H1 (cell line): ENCODE results near the gene WBP1L. TPM values are rescaled to one million over a fixed set of nuclear protein-coding genes. Genes with fewer than 3 reads are reported as not detected.
A peak's percentile ranks its signal among the peaks of the same experiment; 100 is the strongest.

ENCODE experiments used
- CTCF ChIA-PET: fragments of 300-600 bp; sonication (Branson Sonifier 250); formaldehyde crosslinking; loops from one replicate; lab custom pipeline; 2021; ENCODE audit not compliant: partially characterized antibody; lab: Charles Lee
- POLR2A ChIA-PET: fragments of 300-600 bp; sonication (Branson Sonifier 250); formaldehyde crosslinking; loops from one replicate; lab custom pipeline; 2021; ENCODE audit warnings: inconsistent platforms; ENCODE audit not compliant: partially characterized antibody; lab: Charles Lee
- DNase-seq, 2 experiments: peaks; one replicate each; pipeline versions ENCODE4 v3.0.0 to v3.0.0-alpha.2; 2010 to 2022; ENCODE audit warnings: low spot score in 2 of 2, low read depth in 1 of 2, mixed read lengths in 1 of 2
- FAIRE-seq: peaks from 2 replicates; lab custom pipeline; 2011; peaks lifted over from hg19 to GRCh38; lab: Jason Lieb, UNC
- H2AFZ ChIP-seq: 2 replicates; pipeline ENCODE4 v1.8.1; 2012; ENCODE audit warnings: low read length, inconsistent platforms
- H2AK5ac ChIP-seq: 2 replicates; pipeline ENCODE4 v1.6.1; 2013; ENCODE audit warnings: low read depth, low read length
- H2BK120ac ChIP-seq: replicated peaks from 2 replicates; pipeline ENCODE3; 2013; ENCODE audit warnings: low read depth, low read length, inconsistent platforms
- H2BK12ac ChIP-seq: 2 replicates; pipeline ENCODE4 v1.6.1; 2013; ENCODE audit warnings: low read depth, low read length
- H2BK15ac ChIP-seq: 2 replicates; pipeline ENCODE4 v1.6.1; 2013; ENCODE audit warnings: low read length
- H2BK20ac ChIP-seq: 2 replicates; pipeline ENCODE4 v1.6.1; 2013; ENCODE audit warnings: low read length
- H2BK5ac ChIP-seq: 2 replicates; pipeline ENCODE4 v1.6.1; 2013; ENCODE audit warnings: low read depth, low read length
- H3K14ac ChIP-seq: 2 replicates; pipeline ENCODE4 v1.6.1; 2013; ENCODE audit warnings: inconsistent platforms; ENCODE audit not compliant: insufficient read length
- H3K18ac ChIP-seq: 2 replicates; pipeline ENCODE4 v1.6.1; 2013; ENCODE audit warnings: low read length; ENCODE audit errors: extremely low read depth
- H3K23ac ChIP-seq: 2 replicates; pipeline ENCODE4 v1.6.1; 2013; ENCODE audit warnings: inconsistent platforms; ENCODE audit not compliant: insufficient read length
- H3K23me2 ChIP-seq: 2 replicates; pipeline ENCODE4 v1.6.1; 2013; ENCODE audit warnings: low read depth, low read length
- H3K27ac ChIP-seq: 2 replicates; pipeline ENCODE4 v1.6.1; 2011; ENCODE audit warnings: low read depth, low read length, inconsistent platforms
- H3K27me3 ChIP-seq, 4 experiments: replicated peaks in 1 of 4; 1 replicate in 1 of 4; 2 replicates in 3 of 4; pipeline versions ENCODE4 v1.6.1 to v1.8.1; 2011 to 2013; ENCODE audit warnings: low read length in 3 of 4, mild to moderate bottlenecking in 3 of 4, inconsistent platforms in 2 of 4, mixed read lengths in 2 of 4, moderate library complexity in 1 of 4; ENCODE audit not compliant: control insufficient read depth in 3 of 4, insufficient read depth in 3 of 4; ENCODE audit errors: extremely low read depth in 1 of 4
- H3K36me3 ChIP-seq, 4 experiments: 2 replicates each; pipeline versions ENCODE4 v1.6.1 to v1.8.1; 2011 to 2013; ENCODE audit warnings: mild to moderate bottlenecking in 4 of 4, low read length in 3 of 4, moderate library complexity in 2 of 4, control low read depth in 1 of 4, inconsistent platforms in 1 of 4; ENCODE audit not compliant: insufficient read depth in 4 of 4, control insufficient read depth in 2 of 4
- H3K4ac ChIP-seq: replicated peaks from 2 replicates; pipeline ENCODE3; 2013; ENCODE audit warnings: low read length, low read depth, mixed read lengths, inconsistent platforms; ENCODE audit not compliant: insufficient read length
- H3K4me1 ChIP-seq, 4 experiments: replicated peaks in 1 of 4; 1 replicate in 1 of 4; 2 replicates in 3 of 4; pipeline versions ENCODE4 v1.6.1 to v1.8.1; 2011 to 2013; ENCODE audit warnings: low read length in 3 of 4, inconsistent platforms in 2 of 4, mixed read lengths in 1 of 4; ENCODE audit not compliant: insufficient read depth in 4 of 4, control insufficient read depth in 3 of 4
- H3K4me2 ChIP-seq, 2 experiments: 2 replicates each; pipeline versions ENCODE4 v1.6.1 to v1.8.1; 2011 to 2013; ENCODE audit warnings: low read depth in 2 of 2, low read length in 2 of 2, control low read depth in 1 of 2, inconsistent platforms in 1 of 2, mild to moderate bottlenecking in 1 of 2; ENCODE audit not compliant: insufficient read depth in 1 of 2
- H3K4me3 ChIP-seq, 4 experiments: fragments of 200-600, 300-600 bp in 1 of 4; sonication (generic), shearing (Covaris generic), sonication (Bioruptor Twin) in 1 of 4; 2 replicates each; pipeline versions ENCODE4 v1.5.1 to v1.8.1; 2011 to 2016; ENCODE audit warnings: low read length in 4 of 4, low read depth in 3 of 4, control low read depth in 2 of 4, inconsistent platforms in 2 of 4, mild to moderate bottlenecking in 2 of 4, mixed read lengths in 1 of 4, moderate library complexity in 1 of 4; ENCODE audit not compliant: insufficient read depth in 2 of 4; ENCODE audit errors: extremely low read depth in 1 of 4
- H3K56ac ChIP-seq: replicated peaks from 2 replicates; pipeline ENCODE3; 2013; ENCODE audit warnings: low read depth, mild to moderate bottlenecking, mixed read lengths, low read length, inconsistent platforms; ENCODE audit not compliant: insufficient read length
- H3K79me1 ChIP-seq: 2 replicates; pipeline ENCODE4 v1.6.1; 2013; ENCODE audit warnings: low read depth, low read length, control low read depth
- H3K79me2 ChIP-seq, 2 experiments: 2 replicates each; pipeline versions ENCODE4 v1.6.1 to v1.8.1; 2012 to 2013; ENCODE audit warnings: low read length in 2 of 2, mild to moderate bottlenecking in 2 of 2, inconsistent platforms in 1 of 2; ENCODE audit not compliant: insufficient read depth in 2 of 2, control insufficient read depth in 1 of 2
- H3K9ac ChIP-seq, 4 experiments: replicated peaks in 1 of 4; 1 replicate in 1 of 4; 2 replicates in 3 of 4; pipeline versions ENCODE4 v1.6.1 to v1.8.1; 2011 to 2013; ENCODE audit warnings: low read depth in 3 of 4, low read length in 3 of 4, control low read depth in 2 of 4, mild to moderate bottlenecking in 2 of 4, moderate library complexity in 2 of 4, inconsistent platforms in 1 of 4; ENCODE audit errors: extremely low read depth in 1 of 4
- H3K9me3 ChIP-seq, 2 experiments: 2 replicates each; pipeline versions ENCODE4 v1.6.1 to v1.8.1; 2012 to 2013; ENCODE audit warnings: mild to moderate bottlenecking in 2 of 2, moderate library complexity in 2 of 2, control low read depth in 1 of 2, inconsistent platforms in 1 of 2, low read depth in 1 of 2, low read length in 1 of 2, mixed read lengths in 1 of 2; ENCODE audit not compliant: insufficient read depth in 2 of 2
- H4K20me1 ChIP-seq, 2 experiments: replicated peaks in 1 of 2; 2 replicates each; pipeline versions ENCODE3 to v1.8.1; 2011 to 2013; ENCODE audit warnings: inconsistent platforms in 2 of 2, low read length in 2 of 2, mild to moderate bottlenecking in 1 of 2; ENCODE audit not compliant: insufficient read depth in 2 of 2, control insufficient read depth in 1 of 2
- H4K5ac ChIP-seq: 2 replicates; pipeline ENCODE4 v1.6.1; 2013; ENCODE audit warnings: low read length, low read depth, mixed read lengths, inconsistent platforms; ENCODE audit not compliant: insufficient read length
- H4K8ac ChIP-seq: 2 replicates; pipeline ENCODE4 v1.8.0; 2013; ENCODE audit warnings: mild to moderate bottlenecking, moderate library complexity, low read length, inconsistent platforms; ENCODE audit not compliant: insufficient read depth; ENCODE audit errors: extremely low read depth
- H4K91ac ChIP-seq: replicated peaks from 2 replicates; pipeline ENCODE3; 2013; ENCODE audit warnings: low read length, mixed read lengths, inconsistent platforms; ENCODE audit not compliant: insufficient read length
- BACH1 ChIP-seq: IDR thresholded peaks from 2 replicates; pipeline ENCODE4 v1.6.1; 2012; ENCODE audit warnings: low read length, improper control_type of control experiment
- SP4 ChIP-seq: IDR thresholded peaks from 2 replicates; pipeline ENCODE4 v1.6.1; 2012; ENCODE audit warnings: low read length, inconsistent platforms
- ZNF274 ChIP-seq: IDR thresholded peaks from 2 replicates; pipeline ENCODE4 v1.7.0; 2012; ENCODE audit warnings: low read length, borderline replicate concordance; ENCODE audit errors: extremely low read depth
- WGBS, 2 experiments: shearing (Covaris generic) in 1 of 2; methylation state at CpG; one replicate each; pipeline versions ENCODE4 v1.1.6 to v1.1.7; 2013 to 2015; ENCODE audit warnings: low lambda C conversion rate in 2 of 2, mixed read lengths in 2 of 2, inconsistent platforms in 1 of 2, low coverage in 1 of 2, missing lambda C conversion rate in 1 of 2; ENCODE audit not compliant: insufficient replicate concordance in 2 of 2, insufficient coverage in 1 of 2, insufficient read length in 1 of 2; ENCODE audit errors: extremely low coverage in 1 of 2, missing lambda C conversion rate in 1 of 2; 5-methylcytosine and 5-hydroxymethylcytosine counted together
- polyA plus RNA-seq, 7 experiments: library from polyadenylated mRNA; depleted of rRNA in 3 of 7; stranded (reverse) in 5 of 7; unstranded in 2 of 7; fragments of >200 nt in 5 of 7; fragments of 200-250 nt in 2 of 7; gene quantifications; 1 replicate in 5 of 7; 2 replicates in 1 of 7; 4 replicates in 1 of 7; pipeline versions ENCODE4 v1.2.1 to v1.2.3, GENCODE V29; 2011 to 2013; ENCODE audit warnings: missing spikeins in 2 of 7, mixed read lengths in 2 of 7
- total RNA-seq: library from RNA; stranded (reverse); fragmentation: NEBNext Ultra II Directional; extraction: Animal tissue kit (Norgen Biotek cat#: 25700); gene quantifications from 2 replicates; pipeline ENCODE4 v1.2.1, GENCODE V29; 2021
- TF ChIP-seq, protein P1 (sequence below): IDR thresholded peaks from 2 replicates; pipeline ENCODE4 v1.6.1; 2011; ENCODE audit warnings: low read length, improper control_type of control experiment

The WBP1L gene
- total and polyA plus RNA-seq, 2 of the 8 experiments (the other 6 are each of a cell fraction or from before 2014, with no cell fraction given): 26.6 to 29.9 TPM

DNA sequence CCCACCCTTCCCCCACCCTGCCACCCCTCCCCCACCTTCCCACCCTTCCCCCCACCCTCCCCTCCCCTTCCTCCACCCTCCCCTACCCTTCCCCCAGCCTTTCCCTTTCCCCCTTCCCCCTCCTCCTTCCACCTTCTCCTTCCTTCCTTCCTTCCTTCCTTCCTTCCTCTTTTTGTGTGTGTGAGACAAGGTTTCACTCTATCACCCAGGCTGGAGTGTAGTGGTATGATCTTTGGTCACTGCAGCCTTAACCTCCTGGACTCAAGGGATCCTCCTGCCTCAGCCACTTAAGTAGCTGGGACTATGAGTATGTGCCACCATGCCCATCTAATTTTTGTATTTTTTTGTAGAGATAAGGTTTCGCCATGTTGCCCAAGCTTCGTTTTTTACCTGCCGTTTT lies 58.2 kb downstream of the WBP1L start:
- Histone ChIP-seq H3K23ac (no peak overlapping the region), H3K27me3 (no peaks in the 10 kb centered on the region), H3K4me1 (peaks cover 19 to 33% (median 29%) of the 10 kb centered on the region in 4 experiments), H2BK5ac (peak overlapping the region; percentile 92), H3K9ac (peak overlapping the region in 1 of 4 experiments; percentile 8; a peak in 1 of 7 replicates), H3K23me2 (no peaks in the 10 kb centered on the region; the same call in none of the 2 replicates), H3K79me2 (no peaks in the 10 kb centered on the region), H2BK120ac (no peak overlapping the region), H3K14ac (no peak overlapping the region), H3K27ac (no peak overlapping the region), H3K4ac (peak overlapping the region; percentile 37), H4K91ac (peak overlapping the region; percentile 94), H3K18ac (peak overlapping the region; percentile 88), H3K56ac (no peak overlapping the region), H4K20me1 (no peaks in the 10 kb centered on the region), H2BK20ac (peak overlapping the region; percentile 83; the same call in 1 of the 2 replicates), H4K8ac (no peak overlapping the region), H3K9me3 (peaks cover 0 to 3% of the 10 kb centered on the region in 2 experiments; a peak in 2 of 4 replicates), H3K4me3 (peak overlapping the region in 1 of 4 experiments; percentile 8; a peak in 1 of 8 replicates), H2AFZ (no peak overlapping the region), H3K36me3 (peaks cover 0 to 3% (median 0%) of the 10 kb centered on the region in 4 experiments; a peak in 1 of 8 replicates), H2BK15ac (0 out of 2 replicates have a peak overlapping the region, but pooled peaks have one; percentile 82), H3K4me2 (peak overlapping the region in 1 of 2 experiments; percentile 28; a peak in 1 of 4 replicates), H3K79me1 (no peaks in the 10 kb centered on the region; the same call in 1 of the 2 replicates), H4K5ac (no peak overlapping the region), H2BK12ac (peak overlapping the region; percentile 94; the same call in 1 of the 2 replicates), H2AK5ac (peak overlapping the region; percentile 98)
- WGBS, 2 experiments: 65% methylated on average over 3 of the region's 3 CpGs; no CpG with 5 or more reads in 1 of the 2 experiments
- ChIA-PET POLR2A (interaction anchor here (0.7 to 4.4 kb wide), 9 partner anchors 12 to 157 kb away, joined by 3 to 40 read pairs (median 4); partner anchors contain the start of genes ARL3, BORCS7, SFXN2 and WBP1L), CTCF (interaction anchor here (0.8 to 2.5 kb wide), 8 partner anchors 9 to 101 kb away, joined by 3 to 11 read pairs (median 4); no protein-coding TSS in a partner anchor)
- TF ChIP-seq, protein P1, sequence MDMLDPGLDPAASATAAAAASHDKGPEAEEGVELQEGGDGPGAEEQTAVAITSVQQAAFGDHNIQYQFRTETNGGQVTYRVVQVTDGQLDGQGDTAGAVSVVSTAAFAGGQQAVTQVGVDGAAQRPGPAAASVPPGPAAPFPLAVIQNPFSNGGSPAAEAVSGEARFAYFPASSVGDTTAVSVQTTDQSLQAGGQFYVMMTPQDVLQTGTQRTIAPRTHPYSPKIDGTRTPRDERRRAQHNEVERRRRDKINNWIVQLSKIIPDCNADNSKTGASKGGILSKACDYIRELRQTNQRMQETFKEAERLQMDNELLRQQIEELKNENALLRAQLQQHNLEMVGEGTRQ: no peak
- TF ChIP-seq ZNF274 (no peak), SP4 (no peak), BACH1 (no peak)
- DNase-seq: no peak
- no peak for FAIRE-seq
